Measurements from ENCODE around the gene IL3RA.
"Not testable (repeated sequence)": the region's sequence is repeated elsewhere in the genome, so short reads cannot be mapped to it uniquely, and the experiment has no call there.

Gene IL3RA

GRCh38 chrX:1401611-1402430, 65.2 kb downstream of the IL3RA start:
- peaks cover 95% of the 10 kb centered on the region for H3K36me3 ChIP-seq (ENCODE audit: insufficient read depth, low read length)

GRCh38 chrX:1403228-1403627, 66.6 kb downstream of the IL3RA start:
- no peaks in the 10 kb centered on the region for H3F3A ChIP-seq (ENCODE audit: insufficient read depth, low read length)

More at GRCh38 chrX:1401611-1402430, 65.2 kb downstream of the IL3RA start:
- no peaks in the 10 kb centered on the region for H3F3A ChIP-seq (ENCODE audit: insufficient read depth, low read length)
- no peaks in the 10 kb centered on the region for H3K27me3 ChIP-seq (ENCODE audit: insufficient read depth, low read length)
- no peak overlapping the region for H3K4me2 ChIP-seq (ENCODE audit: low read length)
- H3K9me2 ChIP-seq (ENCODE audit: low read depth, low read length), result no peaks in the 10 kb centered on the region
- no peak overlapping the region for H3K27ac ChIP-seq (ENCODE audit: low read depth, low read length, poor library complexity, severe bottlenecking)
- H3K4me1 ChIP-seq (ENCODE audit: insufficient read depth, low read length, severe bottlenecking), result no peaks in the 10 kb centered on the region
- TF ChIP-seq EZH2 (IDR thresholded peaks at IDR 0.05; ENCODE audit: borderline replicate concordance, low read length) (no peak), CTCF (IDR thresholded peaks at IDR 0.05; ENCODE audit: low read length) (no peak)
- no peaks in the 10 kb centered on the region for H4K20me1 ChIP-seq (ENCODE audit: insufficient read depth, low read length)
- H3K9me3 ChIP-seq (ENCODE audit: low read length), result no peaks in the 10 kb centered on the region
- no peak overlapping the region for H3K9ac ChIP-seq (ENCODE audit: low read length)
- H3K79me2 ChIP-seq (ENCODE audit: insufficient read depth, low read length), result no peaks in the 10 kb centered on the region
- H2AFZ ChIP-seq (ENCODE audit: low read length), result no peak overlapping the region
- no peak overlapping the region for H3K4me3 ChIP-seq (ENCODE audit: low read depth, low read length, poor library complexity, severe bottlenecking)

GRCh38 chrX:1403867-1404266, 67.3 kb downstream of the IL3RA start:
- peaks cover 88% of the 10 kb centered on the region for H3K36me3 ChIP-seq (ENCODE audit: insufficient read depth, low read length)
- not testable (repeated sequence) for H3K27ac ChIP-seq (ENCODE audit: low read depth, low read length, poor library complexity, severe bottlenecking); H3K9ac ChIP-seq (ENCODE audit: low read length)

More at GRCh38 chrX:1403228-1403627, 66.6 kb downstream of the IL3RA start:
- Histone ChIP-seq H3K9ac (ENCODE audit: low read length) (no peak overlapping the region), H3K4me3 (ENCODE audit: low read depth, low read length, poor library complexity, severe bottlenecking) (no peak overlapping the region), H3K4me1 (ENCODE audit: insufficient read depth, low read length, severe bottlenecking) (no peaks in the 10 kb centered on the region), H3K27ac (ENCODE audit: low read depth, low read length, poor library complexity, severe bottlenecking) (no peak overlapping the region), H3K4me2 (ENCODE audit: low read length) (no peak overlapping the region), H3K9me2 (ENCODE audit: low read depth, low read length) (no peaks in the 10 kb centered on the region), H3K9me3 (ENCODE audit: low read length) (no peaks in the 10 kb centered on the region), H3K36me3 (ENCODE audit: insufficient read depth, low read length) (peaks cover 95% of the 10 kb centered on the region), H3K79me2 (ENCODE audit: insufficient read depth, low read length) (no peaks in the 10 kb centered on the region), H4K20me1 (ENCODE audit: insufficient read depth, low read length) (no peaks in the 10 kb centered on the region), H2AFZ (ENCODE audit: low read length) (no peak overlapping the region), H3K27me3 (ENCODE audit: insufficient read depth, low read length) (no peaks in the 10 kb centered on the region)
- no peak for TF ChIP-seq CTCF (IDR thresholded peaks at IDR 0.05; ENCODE audit: low read length)
- no peak for TF ChIP-seq EZH2 (IDR thresholded peaks at IDR 0.05; ENCODE audit: borderline replicate concordance, low read length)

GRCh38 chrX:1405769-1406168, 69.2 kb downstream of the IL3RA start:
- not testable (repeated sequence) for H3K27ac ChIP-seq (ENCODE audit: low read depth, low read length, poor library complexity, severe bottlenecking); H2AFZ ChIP-seq (ENCODE audit: low read length); H3K79me2 ChIP-seq (ENCODE audit: insufficient read depth, low read length); H4K20me1 ChIP-seq (ENCODE audit: insufficient read depth, low read length); H3K9me3 ChIP-seq (ENCODE audit: low read length); H3F3A ChIP-seq (ENCODE audit: insufficient read depth, low read length); H3K27me3 ChIP-seq (ENCODE audit: insufficient read depth, low read length); H3K9me2 ChIP-seq (ENCODE audit: low read depth, low read length); H3K4me1 ChIP-seq (ENCODE audit: insufficient read depth, low read length, severe bottlenecking); H3K9ac ChIP-seq (ENCODE audit: low read length); H3K4me2 ChIP-seq (ENCODE audit: low read length); H3K4me3 ChIP-seq (ENCODE audit: low read depth, low read length, poor library complexity, severe bottlenecking)
- H3K36me3 ChIP-seq (ENCODE audit: insufficient read depth, low read length), result peaks cover 71% of the 10 kb centered on the region

More at GRCh38 chrX:1403867-1404266, 67.3 kb downstream of the IL3RA start:
- H3K4me2 ChIP-seq (ENCODE audit: low read length); H3K9me3 ChIP-seq (ENCODE audit: low read length); H2AFZ ChIP-seq (ENCODE audit: low read length); H3K4me3 ChIP-seq (ENCODE audit: low read depth, low read length, poor library complexity, severe bottlenecking); H3K4me1 ChIP-seq (ENCODE audit: insufficient read depth, low read length, severe bottlenecking); H3F3A ChIP-seq (ENCODE audit: insufficient read depth, low read length); H4K20me1 ChIP-seq (ENCODE audit: insufficient read depth, low read length); H3K79me2 ChIP-seq (ENCODE audit: insufficient read depth, low read length); H3K27me3 ChIP-seq (ENCODE audit: insufficient read depth, low read length); H3K9me2 ChIP-seq (ENCODE audit: low read depth, low read length): not testable (repeated sequence)
